Activated CD8-positive, alpha-beta memory T cell treated with anti-CD3 and anti-CD28 coated beads, Interleukin-2, amount 50 U/mL, for 24 hours (primary cell): ENCODE results near the gene DPH2.

ENCODE experiments used
- DNase-seq: peaks from one replicate; pipeline ENCODE4 v3.0.0-alpha.2; 2020; ENCODE audit errors: extremely low read depth

Gene DPH2

DNA sequence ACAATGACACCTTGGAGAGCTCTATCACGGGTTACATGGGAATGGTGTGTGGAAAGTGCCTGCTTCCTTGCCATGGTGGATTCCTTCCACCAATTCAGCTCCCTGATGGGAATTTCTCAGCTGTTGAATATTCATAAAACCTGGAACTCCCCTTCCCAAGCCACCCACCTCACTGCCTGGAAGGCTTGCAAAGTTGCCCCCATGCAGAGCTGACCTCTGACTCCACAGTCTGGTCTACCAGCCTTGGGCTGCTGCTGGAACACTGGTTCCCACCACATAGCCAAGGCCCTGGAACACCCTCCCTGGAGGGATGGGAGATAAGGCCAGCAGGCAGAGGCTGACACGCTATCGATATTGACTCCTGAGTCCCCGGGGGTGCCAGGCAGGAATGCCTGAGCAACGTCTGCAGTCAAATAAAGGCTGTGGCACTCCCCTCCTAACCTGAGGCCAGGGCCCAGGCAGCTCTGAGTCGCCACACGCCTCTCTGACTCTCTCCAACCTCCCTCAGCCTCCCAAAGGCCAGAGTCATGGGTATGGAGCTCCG lies 30.4 kb downstream of the DPH2 start:
- DNase-seq = no peak

- no peak for DNase-seq
Measured at GRCh38 chr1:44002165-44002564, 32.4 kb downstream of the DPH2 start.

- no peak for DNase-seq
Measured at GRCh38 chr1:44002606-44003157, 32.9 kb downstream of the DPH2 start.

DNA sequence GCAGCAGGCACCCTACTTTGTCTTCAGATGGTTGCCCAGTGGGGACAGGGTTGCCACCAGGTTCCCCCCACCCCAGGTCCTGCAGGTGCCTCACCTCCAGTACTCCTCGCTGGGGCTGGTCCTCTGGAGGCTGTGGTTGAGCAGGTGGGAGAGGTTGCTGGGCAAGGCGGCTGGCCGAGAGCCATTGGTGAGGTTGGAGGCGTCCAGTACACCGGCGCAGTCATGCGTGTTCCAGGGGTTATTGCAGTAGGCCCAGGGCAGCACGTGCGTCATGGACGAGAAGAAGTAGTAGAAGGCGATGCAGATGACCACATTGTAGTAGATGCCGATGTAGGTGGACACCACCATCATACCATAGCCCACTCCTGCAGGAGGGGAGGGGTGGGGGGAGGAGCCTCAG lies 38.4 kb downstream of the DPH2 start:
- DNase-seq = no peak

- no peak for DNase-seq
Measured at GRCh38 chr1:44010935-44011471, 41.2 kb downstream of the DPH2 start.

DNA sequence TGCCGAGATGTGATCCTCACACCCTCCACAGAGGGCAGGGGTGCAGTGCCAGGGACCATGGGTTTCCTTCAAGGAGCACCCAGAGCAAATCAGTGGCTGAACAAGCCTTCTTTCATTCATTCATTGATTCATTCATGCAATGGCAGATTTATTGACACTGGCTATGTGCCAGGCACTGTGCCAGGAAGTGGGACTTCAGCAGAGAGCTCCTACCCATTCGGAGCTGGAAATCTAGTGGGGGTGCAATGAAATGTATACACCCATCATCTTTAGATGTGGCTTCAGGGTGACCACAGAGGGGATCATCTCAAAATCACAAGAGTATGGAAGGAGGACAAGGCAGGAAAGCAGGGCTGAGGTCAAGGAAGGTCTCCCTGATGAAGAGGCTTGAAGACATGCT lies 42.6 kb downstream of the DPH2 start:
- no peak for DNase-seq

GRCh38 chr1:44012941-44013609 lies 43.3 kb downstream of the DPH2 start:
- DNase-seq = no peak

- DNase-seq = no peak
Measured at GRCh38 chr1:44013949-44014348, 44.1 kb downstream of the DPH2 start.

DNA sequence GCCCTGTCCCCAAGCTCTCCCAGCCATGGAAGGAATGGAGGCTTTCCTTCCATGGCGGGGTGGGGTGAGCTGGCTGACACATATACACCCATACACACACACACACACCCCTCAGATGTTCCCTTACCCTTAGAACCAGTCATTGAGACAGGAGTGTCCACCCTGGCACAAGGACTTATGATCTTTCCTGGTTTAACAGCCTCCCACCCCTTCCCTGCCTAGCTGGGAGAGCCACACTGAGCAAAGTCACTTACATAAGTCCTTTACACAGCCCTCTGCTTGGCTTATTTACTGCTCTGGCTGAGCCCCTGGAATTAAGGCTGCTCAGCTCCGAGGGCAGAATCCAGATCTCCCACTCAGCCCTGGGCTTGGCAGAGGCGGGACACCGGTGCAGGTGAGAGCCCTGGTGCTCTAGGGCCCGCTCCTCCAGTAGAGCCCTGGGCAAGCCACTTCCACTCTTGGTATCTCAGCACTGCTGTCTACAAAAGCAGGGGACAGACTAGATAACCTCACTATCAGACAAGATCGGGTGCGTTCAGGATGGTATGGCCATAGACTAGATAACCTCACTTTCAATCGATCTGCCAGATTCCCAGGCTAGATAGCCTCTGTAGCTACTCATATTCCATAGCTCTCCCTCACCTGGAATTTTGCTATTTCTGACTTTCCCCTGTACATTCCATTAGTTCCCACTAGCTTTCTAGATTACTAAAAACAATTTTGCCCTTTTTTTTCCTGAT lies 44.7 kb downstream of the DPH2 start:
- no peak for DNase-seq

DNA sequence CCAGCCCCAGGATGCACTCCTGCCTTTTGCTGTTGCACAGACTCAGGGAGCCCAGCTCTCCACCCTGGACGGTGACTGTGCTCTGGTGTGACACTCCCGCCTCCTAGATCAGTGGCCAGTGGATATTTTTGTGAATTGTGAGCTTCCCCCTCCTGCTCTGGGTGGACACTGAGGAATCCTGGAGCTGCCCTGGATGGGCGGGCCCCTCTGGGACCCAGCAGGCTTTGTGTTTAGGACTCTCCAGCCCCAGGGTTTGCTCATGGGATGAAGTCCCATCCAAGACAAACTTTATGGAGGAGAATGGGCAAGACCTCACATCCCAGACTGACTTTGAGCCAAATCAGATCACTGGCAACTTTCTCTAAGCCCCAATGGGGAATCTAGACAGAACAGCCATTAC lies 45.4 kb downstream of the DPH2 start:
- DNase-seq = no peak

DNA sequence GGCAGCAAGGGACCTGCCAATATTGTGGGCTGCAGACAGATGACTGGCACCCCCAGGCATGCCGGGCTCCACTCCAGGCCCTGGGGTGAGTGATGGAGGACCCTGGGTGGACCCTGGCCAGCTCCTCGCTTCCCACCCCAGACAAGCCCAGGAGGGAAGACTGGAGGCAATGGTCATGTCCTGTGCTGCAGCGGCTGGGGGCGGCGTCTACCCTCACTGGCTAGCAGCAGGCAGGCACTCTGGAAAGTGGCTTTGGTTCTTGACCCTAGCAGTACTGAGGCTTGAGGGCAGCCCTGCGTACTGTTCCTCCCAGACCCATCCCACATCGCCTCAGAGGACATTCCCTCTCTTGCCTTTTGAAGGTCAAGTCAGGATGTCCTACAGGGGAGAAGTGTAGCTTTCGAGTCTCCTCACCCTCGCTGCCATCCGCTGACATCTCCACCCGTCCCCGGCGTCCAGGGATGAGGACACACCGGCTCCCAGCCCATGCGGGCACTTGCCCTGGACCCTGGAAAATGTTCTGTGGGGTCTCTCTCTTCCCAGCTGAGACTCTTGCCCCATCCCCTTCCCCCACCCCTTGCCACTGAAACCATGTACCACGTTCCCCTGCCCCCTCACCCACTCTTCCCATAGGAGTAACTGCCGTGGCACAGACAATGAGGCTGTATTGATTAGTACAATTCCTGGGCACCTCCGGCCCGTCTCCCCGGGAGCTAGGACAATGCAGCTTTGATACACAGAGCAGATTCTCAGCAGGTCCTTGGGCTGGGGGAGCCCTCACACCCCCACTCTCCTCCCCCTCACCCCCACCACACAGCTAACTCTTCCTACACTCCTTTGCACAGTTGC lies 46.5 kb downstream of the DPH2 start:
- DNase-seq = no peak

GRCh38 chr1:44016890-44017400 lies 47.1 kb downstream of the DPH2 start:
- DNase-seq = no peak

DNA sequence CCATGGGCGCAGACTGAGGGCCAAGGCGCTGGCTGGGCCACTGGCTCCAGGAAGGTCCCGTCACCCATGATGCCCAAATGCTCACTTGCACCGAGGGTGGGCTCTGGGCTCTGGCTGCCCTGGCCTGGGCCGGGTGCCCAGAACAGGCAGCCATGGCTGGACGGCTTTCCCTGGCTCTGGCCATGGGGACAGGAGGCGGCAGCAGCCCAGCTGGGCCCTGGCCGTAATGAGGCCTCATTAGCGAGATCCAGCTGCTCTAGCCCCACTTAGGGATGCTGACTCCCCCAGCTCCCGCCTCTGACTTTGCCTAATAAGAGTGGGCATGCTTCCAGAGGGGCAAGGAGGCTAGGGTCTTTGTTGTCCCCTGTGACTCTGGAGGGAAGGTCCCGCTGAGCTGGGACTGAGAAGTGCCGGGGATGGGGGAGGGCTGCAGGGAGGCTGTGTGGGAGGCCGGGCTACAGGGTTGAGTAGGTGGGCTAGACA lies 49.7 kb downstream of the DPH2 start:
- no peak for DNase-seq

GRCh38 chr1:44020464-44020863 lies 50.7 kb downstream of the DPH2 start:
- no peak for DNase-seq

DNA sequence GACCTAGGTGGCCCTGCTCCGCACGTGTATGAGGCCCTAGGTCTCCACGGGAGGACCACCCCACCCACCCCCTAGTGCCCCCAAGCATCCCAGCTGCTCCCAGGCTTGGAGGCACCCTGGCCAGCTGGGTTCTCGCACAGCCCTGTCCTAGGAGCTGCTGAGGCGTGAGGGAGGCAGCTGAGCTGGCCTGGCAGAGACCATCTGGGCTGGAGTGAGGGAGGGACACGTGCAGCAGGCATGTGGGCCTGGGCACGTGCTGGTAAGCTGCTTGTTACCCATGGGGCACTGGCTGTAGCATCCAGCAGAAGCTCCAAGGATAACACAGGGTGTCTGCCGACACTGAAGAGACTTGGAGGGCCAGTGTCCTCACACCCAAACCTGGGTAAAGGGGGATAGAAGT lies 51.3 kb downstream of the DPH2 start:
- no peak for DNase-seq

DNA sequence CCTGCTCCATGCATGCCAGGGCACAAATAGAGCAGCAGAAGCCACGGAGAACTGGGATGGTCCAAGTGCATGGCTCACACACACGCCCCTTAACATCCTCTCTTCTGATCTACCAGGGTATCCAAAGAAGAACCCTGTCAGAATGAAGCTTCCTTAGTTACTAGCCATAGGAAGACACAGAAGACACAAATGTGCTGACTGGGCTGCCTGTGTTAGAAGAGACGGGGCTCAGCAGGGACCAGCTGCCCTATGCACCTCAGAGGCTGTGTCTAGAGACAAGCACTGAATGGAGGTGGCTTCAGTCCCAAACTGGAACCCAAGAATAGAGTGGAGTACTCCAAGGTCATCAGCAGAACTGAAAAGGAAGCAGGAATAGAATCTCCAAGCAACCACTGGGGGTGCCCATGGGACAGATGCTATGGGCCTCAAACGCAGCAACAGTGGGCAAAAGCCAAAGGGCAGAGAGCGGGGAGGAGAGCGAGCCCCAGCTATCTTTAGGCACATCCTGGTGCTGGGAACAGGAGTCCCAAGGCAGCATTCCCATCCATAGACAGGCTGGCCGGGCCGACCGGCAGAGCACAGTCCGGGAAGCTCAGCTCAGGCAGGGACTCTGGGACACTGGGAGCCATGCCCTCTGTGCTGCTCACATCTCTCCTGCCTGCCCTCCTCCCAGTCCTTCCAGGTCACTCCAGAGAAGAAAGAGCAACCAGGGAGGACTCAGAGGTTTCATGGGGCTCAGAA lies 51.9 kb downstream of the DPH2 start:
- DNase-seq = no peak
